Esophagus (tissue), 2 donors: ENCODE results near the gene SHB. TPM values are rescaled to one million over a fixed set of nuclear protein-coding genes. Genes with fewer than 3 reads are reported as not detected.
"Not testable (repeated sequence)": the region's sequence is repeated elsewhere in the genome, so short reads cannot be mapped to it uniquely, and the experiment has no call there.

ENCODE experiments used
- H3K27ac ChIP-seq, 2 donors: one replicate each; pipeline ENCODE4 v1.5.1; 2013; ENCODE audit warnings: low read depth in 2 of 2, mild to moderate bottlenecking in 2 of 2, inconsistent platforms in 1 of 2, low read length in 1 of 2, moderate library complexity in 1 of 2
- H3K27me3 ChIP-seq, 2 donors: one replicate each; pipeline ENCODE4 v1.6.1; 2013; ENCODE audit warnings: low read length in 2 of 2, control low read depth in 1 of 2, mild to moderate bottlenecking in 1 of 2; ENCODE audit not compliant: insufficient read depth in 2 of 2, control insufficient read depth in 1 of 2
- H3K36me3 ChIP-seq, 2 donors: one replicate each; pipeline ENCODE4 v1.6.1; 2013; ENCODE audit warnings: low read length in 1 of 2; ENCODE audit not compliant: control insufficient read depth in 2 of 2, insufficient read depth in 2 of 2
- H3K4me1 ChIP-seq, 2 donors: one replicate each; pipeline ENCODE4 v1.6.1; 2013; ENCODE audit warnings: low read length in 1 of 2; ENCODE audit not compliant: control insufficient read depth in 2 of 2, insufficient read depth in 2 of 2
- H3K4me3 ChIP-seq, 2 donors: one replicate each; pipeline ENCODE4 v1.5.1; 2013; ENCODE audit warnings: low read length in 2 of 2, mild to moderate bottlenecking in 2 of 2, low read depth in 1 of 2, moderate library complexity in 1 of 2
- H3K9me3 ChIP-seq, 2 donors: one replicate each; pipeline ENCODE4 v1.6.1; 2013; ENCODE audit warnings: mild to moderate bottlenecking in 2 of 2, low read depth in 1 of 2, low read length in 1 of 2, moderate library complexity in 1 of 2; ENCODE audit not compliant: control insufficient read depth in 2 of 2, insufficient read depth in 1 of 2
- WGBS, 2 donors: extraction: QIAGEN DNeasy Blood & Tissue Kit; methylation state at CpG; one replicate each; pipeline ENCODE4 v1.1.7; 2013; 5-methylcytosine and 5-hydroxymethylcytosine counted together
- polyA plus RNA-seq, 2 donors: library from polyadenylated mRNA; stranded (reverse); fragments of 200-250 nt; gene quantifications; one replicate each; pipeline ENCODE4 v1.2.3, GENCODE V29; 2013
- donor health status: healthy with polysubstance abuse.
- donor health status: Bipolar disorder and iron deficiency.

SHB gene
- polyA plus RNA-seq, 2 donors: 14.7 to 15.7 TPM

DNA sequence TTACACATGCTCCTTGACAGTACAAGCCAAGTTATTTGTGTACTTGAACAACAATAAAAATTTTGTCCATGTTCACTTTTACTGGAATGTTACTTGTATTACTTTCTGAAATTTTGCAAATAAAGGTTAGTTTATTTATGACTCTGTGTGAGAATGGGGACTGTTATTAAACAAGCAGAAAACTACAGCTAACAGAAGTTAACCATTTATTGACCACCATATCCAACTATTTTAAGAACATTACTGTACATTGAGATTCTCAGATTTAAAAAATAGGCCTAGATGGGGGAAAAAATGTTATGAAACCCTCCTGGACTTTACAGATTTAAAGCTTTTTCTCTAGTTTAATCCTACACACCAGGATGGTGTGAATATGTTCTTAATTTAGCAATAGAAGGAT lies 166.9 kb downstream of the SHB start:
- Histone ChIP-seq H3K4me1 (peaks cover 0 to 8% of the 10 kb centered on the region in 2 donors), H3K36me3 (no peaks in the 10 kb centered on the region), H3K27me3 (no peaks in the 10 kb centered on the region), H3K4me3 (no peak overlapping the region), H3K9me3 (no peaks in the 10 kb centered on the region), H3K27ac (no peak overlapping the region)

DNA sequence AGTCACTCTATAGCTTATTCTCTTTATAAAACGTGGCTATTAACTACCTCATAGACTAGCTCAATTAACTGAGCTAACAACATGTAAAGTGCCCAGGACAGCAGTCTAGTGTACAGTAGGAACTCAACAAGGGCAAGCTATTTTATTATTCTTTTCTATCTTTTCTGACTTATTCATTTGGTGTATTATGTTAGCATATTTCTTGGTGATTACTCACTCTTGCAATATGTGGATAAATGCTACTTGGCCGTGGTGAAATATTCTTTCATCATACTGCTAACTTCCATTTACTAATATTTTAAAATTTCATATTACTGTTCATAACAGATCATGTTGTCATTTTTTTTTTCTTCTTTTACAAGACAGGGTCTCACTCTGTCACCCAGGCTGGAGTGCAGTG lies 170.0 kb downstream of the SHB start:
- Histone ChIP-seq H3K4me3 (no peak overlapping the region), H3K4me1 (no peaks in the 10 kb centered on the region), H3K27ac (no peak overlapping the region), H3K27me3 (no peaks in the 10 kb centered on the region), H3K36me3 (peaks cover 0 to 3% of the 10 kb centered on the region in 2 donors), H3K9me3 (no peaks in the 10 kb centered on the region)
- 83 to 87% methylated on average over 2 of the region's 2 CpGs for WGBS, 2 donors

DNA sequence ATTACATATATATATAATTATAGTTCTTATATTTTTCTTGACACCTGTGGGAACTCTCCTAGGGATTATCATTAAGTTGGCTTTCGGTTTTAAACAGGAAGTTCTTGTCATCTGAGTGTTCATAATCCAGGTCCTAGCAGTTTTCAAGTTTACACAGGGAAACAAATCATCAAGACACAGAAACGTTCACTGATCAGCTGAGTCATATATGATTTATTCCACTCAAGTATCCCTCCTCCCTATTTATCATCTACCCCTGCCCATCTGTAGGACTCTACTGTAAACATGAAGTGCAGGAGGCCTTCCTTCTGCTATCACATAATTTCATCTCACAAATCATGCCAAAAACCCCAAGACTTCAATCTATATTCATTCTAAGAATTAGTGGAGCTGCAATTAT lies 171.4 kb downstream of the SHB start:
- Histone ChIP-seq H3K27me3 (no peaks in the 10 kb centered on the region), H3K9me3 (no peaks in the 10 kb centered on the region), H3K4me1 (no peaks in the 10 kb centered on the region), H3K36me3 (peaks cover 0 to 3% of the 10 kb centered on the region in 2 donors), H3K27ac (no peak overlapping the region), H3K4me3 (no peak overlapping the region)
- 35 to 45% methylated on average over 2 of the region's 2 CpGs for WGBS, 2 donors

DNA sequence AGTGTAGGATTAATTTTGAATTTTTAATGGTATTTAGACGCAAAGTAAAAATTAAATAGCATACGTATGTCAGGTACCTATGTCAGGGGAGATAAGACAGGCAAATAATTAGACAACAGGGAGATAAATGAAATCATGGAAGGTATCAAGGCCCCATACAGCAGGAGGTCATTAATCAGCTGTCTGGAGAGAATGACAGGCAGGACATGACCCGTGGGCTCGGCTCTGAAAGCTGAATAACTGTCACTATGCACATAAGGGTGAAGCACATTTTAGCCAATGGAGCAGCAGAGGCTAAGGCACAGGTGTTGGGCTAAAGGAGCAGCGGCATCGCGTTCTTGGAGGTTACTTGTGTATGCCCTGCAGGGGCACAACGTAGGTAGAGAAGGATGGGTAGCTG lies 177.0 kb downstream of the SHB start:
- Histone ChIP-seq H3K27ac (no peak overlapping the region), H3K36me3 (peaks cover 3 to 6% of the 10 kb centered on the region in 2 donors), H3K4me1 (no peaks in the 10 kb centered on the region), H3K9me3 (no peaks in the 10 kb centered on the region), H3K27me3 (no peaks in the 10 kb centered on the region), H3K4me3 (no peak overlapping the region)
- 83 to 86% methylated on average over 8 of the region's 8 CpGs for WGBS, 2 donors

DNA sequence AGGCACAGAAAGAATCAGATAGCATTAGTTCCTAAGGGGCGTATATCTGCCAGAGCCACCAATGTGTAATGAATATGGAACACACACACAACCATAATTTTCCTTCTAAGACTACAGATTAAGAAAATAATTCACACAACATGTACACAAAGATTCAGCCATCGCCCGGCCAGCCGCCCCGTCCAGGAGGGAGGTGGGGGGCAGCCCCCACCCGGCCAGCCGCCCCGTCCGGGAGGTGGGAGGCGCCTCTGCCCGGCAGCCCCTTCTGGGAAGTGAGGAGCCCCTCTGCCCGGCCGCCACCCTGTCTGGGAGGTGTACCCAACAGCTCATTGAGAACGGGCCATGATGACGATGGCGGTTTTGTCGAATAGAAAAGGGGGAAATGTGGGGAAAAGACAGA lies 178.0 kb downstream of the SHB start:
- not testable (repeated sequence) for H3K27me3 ChIP-seq, H3K4me1 ChIP-seq, H3K4me3 ChIP-seq, H3K36me3 ChIP-seq, H3K27ac ChIP-seq, H3K9me3 ChIP-seq
- WGBS, 2 donors: 97% methylated on average over 13 to 17 of the region's 17 CpGs

DNA sequence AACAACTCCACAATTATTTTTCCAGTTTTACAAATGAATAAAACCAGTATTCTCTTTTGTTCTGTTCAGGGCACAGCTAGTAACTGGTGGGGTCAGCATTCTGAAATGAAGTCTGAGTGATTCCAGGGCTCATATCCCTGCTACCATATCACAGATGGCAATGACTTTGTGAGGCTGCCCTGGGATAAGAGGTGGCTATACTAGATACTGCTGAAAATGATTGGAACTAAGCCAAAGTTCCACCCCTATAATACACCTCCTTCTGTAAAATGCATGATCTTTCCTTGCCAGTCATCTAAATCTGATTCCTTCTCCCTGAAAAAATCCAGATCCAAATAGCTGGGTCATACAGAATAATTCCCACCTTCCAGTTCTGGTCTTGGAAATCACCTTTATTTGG lies 179.5 kb downstream of the SHB start:
- Histone ChIP-seq H3K4me1 (no peaks in the 10 kb centered on the region), H3K27ac (no peak overlapping the region), H3K36me3 (peaks cover 3% of the 10 kb centered on the region in 2 donors), H3K4me3 (no peak overlapping the region), H3K27me3 (no peaks in the 10 kb centered on the region), H3K9me3 (no peaks in the 10 kb centered on the region)

DNA sequence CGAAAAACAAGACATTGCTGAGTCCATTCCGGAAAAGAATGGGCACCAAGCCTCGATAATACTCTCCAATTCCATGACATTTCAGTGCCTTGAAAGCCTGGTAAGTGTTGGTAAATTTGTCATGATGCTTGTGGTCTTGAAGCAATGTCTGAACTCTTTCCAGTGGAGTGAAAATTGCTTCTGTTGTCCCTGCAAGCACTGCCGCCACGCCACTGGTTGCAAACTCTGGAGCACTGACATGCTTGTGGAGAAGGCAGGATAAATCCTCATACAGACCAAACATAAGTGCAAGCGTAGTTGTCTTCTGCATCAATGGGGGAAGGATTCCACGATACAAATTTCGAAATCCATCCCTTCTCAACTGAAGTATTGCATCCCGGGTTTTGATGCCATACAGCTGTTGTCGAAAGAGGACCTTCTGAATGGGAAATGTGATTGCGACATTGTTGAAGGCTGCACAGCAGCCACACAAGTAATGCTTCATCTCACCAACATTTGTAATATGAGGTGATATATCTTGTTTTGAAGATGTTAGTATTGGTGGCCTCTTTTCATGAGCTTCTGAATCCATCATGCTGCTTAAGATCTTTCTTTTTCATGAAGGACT lies 180.9 kb downstream of the SHB start:
- WGBS, 2 donors: 85 to 91% methylated on average over 11 of the region's 11 CpGs
- H3K36me3 ChIP-seq, H3K9me3 ChIP-seq: not testable (repeated sequence)

DNA sequence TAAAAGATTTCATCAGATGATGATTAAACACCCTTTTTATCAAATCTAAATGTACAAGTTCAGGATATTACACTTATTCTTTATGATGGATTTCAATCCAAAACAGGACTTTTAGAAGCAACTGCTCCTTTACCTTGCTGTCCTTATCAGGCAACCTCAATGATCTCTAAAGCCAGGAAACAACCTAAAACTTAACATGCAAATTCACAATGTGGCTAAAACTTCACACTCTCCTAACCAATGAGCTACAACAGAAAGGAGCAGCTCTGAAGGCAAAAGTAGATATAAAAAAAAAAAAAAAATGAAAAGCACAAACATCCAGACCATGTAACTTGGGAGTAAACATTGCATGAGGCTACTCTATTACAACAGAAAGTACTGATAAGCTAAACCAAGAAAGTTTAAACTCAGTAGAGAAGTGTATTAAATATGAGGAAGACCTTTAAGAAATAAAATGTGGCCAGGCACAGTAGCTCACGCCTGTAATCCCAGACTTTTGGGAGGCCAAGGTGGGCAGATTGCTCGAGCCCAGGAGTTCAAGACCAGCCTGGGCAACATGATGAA lies 188.0 kb downstream of the SHB start:
- peaks cover 0 to 2% of the 10 kb centered on the region in 2 donors for H3K9me3 ChIP-seq
- H3K4me3 ChIP-seq: no peak overlapping the region
- 92 to 94% methylated on average over 2 of the region's 2 CpGs for WGBS, 2 donors
- H3K27ac ChIP-seq: no peak overlapping the region
- no peaks in the 10 kb centered on the region for H3K4me1 ChIP-seq
- H3K36me3 ChIP-seq: peaks cover 0 to 2% of the 10 kb centered on the region in 2 donors
- H3K27me3 ChIP-seq: no peaks in the 10 kb centered on the region

More for the DNA sequence above, 180.9 kb downstream of the SHB start:
- H3K4me3 ChIP-seq, H3K27ac ChIP-seq, H3K4me1 ChIP-seq, H3K27me3 ChIP-seq: not testable (repeated sequence)

DNA sequence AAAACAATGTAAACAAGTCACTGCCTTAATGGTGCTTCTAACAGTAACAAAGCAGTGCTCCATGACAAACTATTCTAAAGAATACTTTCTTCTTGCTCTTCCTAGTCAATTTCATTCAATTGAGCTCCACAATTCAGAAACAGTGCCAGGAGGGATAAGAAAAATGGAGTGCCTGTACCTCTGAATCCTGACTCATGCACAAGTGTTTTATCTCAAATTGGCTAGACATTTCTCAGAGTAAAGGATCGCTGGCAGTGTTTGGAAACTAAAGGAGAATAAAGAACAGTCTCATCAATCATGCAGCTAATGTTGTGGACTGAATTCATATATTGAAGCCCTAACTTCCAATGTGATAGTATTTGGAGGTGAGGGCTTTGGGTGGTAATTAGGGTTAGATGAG lies 192.7 kb downstream of the SHB start:
- no peak overlapping the region for H3K27ac ChIP-seq
- H3K4me1 ChIP-seq: no peaks in the 10 kb centered on the region
- no peaks in the 10 kb centered on the region for H3K27me3 ChIP-seq
- peaks cover 0 to 2% of the 10 kb centered on the region in 2 donors for H3K36me3 ChIP-seq
- no peak overlapping the region for H3K4me3 ChIP-seq
- 53 to 65% methylated on average over 1 of the region's 1 CpG for WGBS, 2 donors
- H3K9me3 ChIP-seq: peaks cover 0 to 2% of the 10 kb centered on the region in 2 donors

DNA sequence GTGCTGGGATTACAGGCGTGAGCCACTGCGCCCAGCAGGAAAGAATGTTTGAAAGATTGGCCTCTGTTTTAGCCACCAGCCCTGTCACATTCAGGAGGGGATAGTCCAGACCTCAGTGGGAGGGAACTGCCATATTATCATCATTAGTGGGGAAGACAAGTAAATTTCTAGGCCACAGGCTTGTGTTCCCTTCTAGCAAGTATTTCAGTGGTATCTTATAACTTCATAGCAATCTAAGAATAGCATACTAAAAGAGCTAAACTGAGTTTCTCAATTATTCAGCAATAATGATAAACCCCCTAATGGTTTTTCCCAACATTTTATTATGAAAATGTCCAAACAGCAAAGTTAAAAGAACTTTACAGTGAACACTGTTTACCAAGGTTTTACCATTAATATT lies 195.1 kb downstream of the SHB start:
- H3K36me3 ChIP-seq: no peaks in the 10 kb centered on the region
- no peak overlapping the region for H3K4me3 ChIP-seq
- H3K27ac ChIP-seq: no peak overlapping the region
- H3K4me1 ChIP-seq: no peaks in the 10 kb centered on the region
- H3K27me3 ChIP-seq: no peaks in the 10 kb centered on the region
- WGBS, 2 donors: 91 to 100% methylated on average over 2 of the region's 2 CpGs
- H3K9me3 ChIP-seq: peaks cover 0 to 2% of the 10 kb centered on the region in 2 donors
